CD14-positive monocyte (primary cell): ENCODE results near the gene TMEM203. TPM values are rescaled to one million over a fixed set of nuclear protein-coding genes. Genes with fewer than 3 reads are reported as not detected.

Experiments
- DNase-seq, 3 donors: peaks; one replicate each; pipeline ENCODE4 v3.0.0-alpha.2; 2011 to 2022
- H2AFZ ChIP-seq: 2 replicates; pipeline ENCODE4 v1.6.0; 2012; ENCODE audit warnings: mild to moderate bottlenecking, low read depth, low read length, inconsistent platforms; ENCODE audit not compliant: insufficient read depth, poor library complexity, severe bottlenecking
- H3K27ac ChIP-seq, 2 donors: 1 replicate in 1 of 2; 2 replicates in 1 of 2; pipeline ENCODE4 v1.5.1; 2012 to 2013; ENCODE audit warnings: low read length in 2 of 2, control low read depth in 1 of 2, inconsistent platforms in 1 of 2, low read depth in 1 of 2, mild to moderate bottlenecking in 1 of 2
- H3K27me3 ChIP-seq, 2 donors: one replicate each; pipeline versions ENCODE4 v1.6.0 to v1.6.1; 2011 to 2013; ENCODE audit warnings: low read length in 2 of 2; ENCODE audit not compliant: control insufficient read depth in 2 of 2, insufficient read depth in 2 of 2
- H3K36me3 ChIP-seq, 2 donors: replicated peaks in 1 of 2; 1 replicate in 1 of 2; 2 replicates in 1 of 2; pipeline versions ENCODE4 v1.5.1 to v1.6.1; 2012 to 2013; ENCODE audit warnings: low read length in 2 of 2, control low read depth in 1 of 2, inconsistent platforms in 1 of 2, mild to moderate bottlenecking in 1 of 2; ENCODE audit not compliant: insufficient read depth in 2 of 2, control insufficient read depth in 1 of 2
- H3K4me1 ChIP-seq, 2 donors: 1 replicate in 1 of 2; 2 replicates in 1 of 2; pipeline versions ENCODE4 v1.5.1 to v1.6.1; 2012 to 2013; ENCODE audit warnings: low read length in 2 of 2, control low read depth in 1 of 2, inconsistent platforms in 1 of 2, mild to moderate bottlenecking in 1 of 2, moderate library complexity in 1 of 2; ENCODE audit not compliant: insufficient read depth in 2 of 2, control insufficient read depth in 1 of 2
- H3K4me2 ChIP-seq: replicated peaks from 2 replicates; pipeline ENCODE3; 2012; ENCODE audit warnings: low read length, moderate library complexity, mild to moderate bottlenecking; ENCODE audit not compliant: poor library complexity, severe bottlenecking; ENCODE audit errors: extremely low read depth
- H3K4me3 ChIP-seq, 3 experiments: fragments of 200-600 bp in 1 of 3; sonication (generic) in 1 of 3; replicated peaks in 1 of 3; 1 replicate in 2 of 3; 2 replicates in 1 of 3; pipeline ENCODE4 v1.5.1; 2011 to 2013; ENCODE audit warnings: low read length in 3 of 3, mild to moderate bottlenecking in 3 of 3, control low read depth in 2 of 3, low read depth in 2 of 3, inconsistent platforms in 1 of 3, moderate library complexity in 1 of 3
- H3K79me2 ChIP-seq: 2 replicates; pipeline ENCODE4 v1.6.0; 2012; ENCODE audit warnings: mild to moderate bottlenecking, control low read depth, inconsistent platforms, low read length, moderate library complexity; ENCODE audit not compliant: insufficient read depth
- H3K9ac ChIP-seq: 2 replicates; pipeline ENCODE4 v1.6.0; 2017; ENCODE audit warnings: low read length, mild to moderate bottlenecking; ENCODE audit not compliant: insufficient read depth, poor library complexity, severe bottlenecking
- H3K9me3 ChIP-seq, 2 donors: replicated peaks in 1 of 2; 1 replicate in 1 of 2; 2 replicates in 1 of 2; pipeline versions ENCODE4 v1.5.1 to v1.6.1; 2012 to 2013; ENCODE audit warnings: low read length in 2 of 2, control low read depth in 1 of 2; ENCODE audit not compliant: control insufficient read depth in 1 of 2, insufficient read depth in 1 of 2
- H4K20me1 ChIP-seq: 2 replicates; pipeline ENCODE4 v1.6.0; 2012; ENCODE audit warnings: mild to moderate bottlenecking, low read length, control low read depth, moderate library complexity; ENCODE audit not compliant: insufficient read depth
- H3K27ac Mint-ChIP-seq, 7 donors: one replicate each; pipeline ENCODE4 v1.8.0; 2020; ENCODE audit warnings: mild to moderate bottlenecking in 7 of 7, mixed read lengths in 7 of 7, moderate library complexity in 6 of 7, inconsistent platforms in 2 of 7
- H3K27me3 Mint-ChIP-seq, 3 donors: one replicate each; pipeline ENCODE4 v1.8.0; 2021 to 2022; ENCODE audit warnings: low read depth in 3 of 3, mild to moderate bottlenecking in 3 of 3, mixed read lengths in 3 of 3, moderate library complexity in 3 of 3, inconsistent platforms in 1 of 3
- H3K36me3 Mint-ChIP-seq, 2 donors: one replicate each; pipeline ENCODE4 v1.8.0; 2020; ENCODE audit warnings: mixed read lengths in 2 of 2, inconsistent platforms in 1 of 2, mild to moderate bottlenecking in 1 of 2
- H3K4me1 Mint-ChIP-seq: one replicate; pipeline ENCODE4 v1.8.0; 2020; ENCODE audit warnings: mild to moderate bottlenecking, mixed read lengths
- H3K4me3 Mint-ChIP-seq, 2 donors: one replicate each; pipeline ENCODE4 v1.8.0; 2020; ENCODE audit warnings: mild to moderate bottlenecking in 2 of 2, mixed read lengths in 2 of 2, moderate library complexity in 1 of 2
- H3K9me3 Mint-ChIP-seq, 7 donors: one replicate each; pipeline ENCODE4 v1.8.0; 2020 to 2022; ENCODE audit warnings: mixed read lengths in 7 of 7, mild to moderate bottlenecking in 6 of 7, moderate library complexity in 6 of 7, inconsistent platforms in 2 of 7
- WGBS: methylation state at CpG from one replicate; pipeline ENCODE4 v1.1.5; 2013; ENCODE audit warnings: missing lambda C conversion rate; ENCODE audit not compliant: insufficient coverage; 5-methylcytosine and 5-hydroxymethylcytosine counted together
- intact Hi-C, 2 donors: fragments of 100-400 bp; cut with micrococcal nuclease; formaldehyde crosslinking; loops; one replicate each; pipeline versions ENCODE4 v1.15.0 to v1.15.1; 2023
- polyA plus RNA-seq, 3 donors: library from polyadenylated mRNA; depleted of rRNA in 1 of 3; unstranded in 2 of 3; stranded (reverse) in 1 of 3; fragments of 300-500 nt in 2 of 3; fragments of >200 nt in 1 of 3; fragmentation: Illumina TruSeq in 2 of 3; gene quantifications; 1 replicate in 2 of 3; 2 replicates in 1 of 3; pipeline ENCODE4 v1.2.3, GENCODE V29; 2012 to 2021
- TF ChIP-seq, protein P1 (sequence below): fragments of 200-600 bp; IDR thresholded peaks from one replicate; pipeline ENCODE4 v1.8.0; 2022; ENCODE audit warnings: antibody characterized with exemption, mild to moderate bottlenecking

TMEM203 gene
- polyA plus RNA-seq, 3 donors = 13.1 to 88.1 (median 76.1) TPM

DNA sequence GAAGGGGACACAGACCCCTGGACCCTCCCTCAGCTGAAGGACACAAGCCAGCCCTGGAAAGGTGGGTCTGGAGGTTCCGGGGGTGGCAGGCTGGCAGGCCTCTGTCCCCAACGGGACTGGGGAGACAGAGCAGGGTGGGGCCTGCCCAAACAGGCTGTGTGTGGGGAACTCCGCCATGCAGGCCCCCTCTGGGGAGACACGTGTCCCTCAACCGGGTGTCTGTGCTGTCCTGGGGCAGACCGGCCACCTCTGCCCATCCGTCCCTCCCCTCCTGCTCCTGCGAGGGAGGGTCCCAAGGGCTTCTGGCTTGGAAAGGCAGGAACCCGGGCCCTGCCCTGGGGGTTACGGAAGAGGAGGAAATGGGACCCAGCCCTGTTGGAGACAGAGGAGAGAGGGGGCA lies 26.7 kb upstream of the TMEM203 start:
- peaks cover 2 to 44% (median 10%) of the 10 kb centered on the region in 3 donors for H3K27me3 Mint-ChIP-seq
- 83% methylated on average over 9 of the region's 10 CpGs for WGBS
- intact Hi-C loops = no loop called here

DNA sequence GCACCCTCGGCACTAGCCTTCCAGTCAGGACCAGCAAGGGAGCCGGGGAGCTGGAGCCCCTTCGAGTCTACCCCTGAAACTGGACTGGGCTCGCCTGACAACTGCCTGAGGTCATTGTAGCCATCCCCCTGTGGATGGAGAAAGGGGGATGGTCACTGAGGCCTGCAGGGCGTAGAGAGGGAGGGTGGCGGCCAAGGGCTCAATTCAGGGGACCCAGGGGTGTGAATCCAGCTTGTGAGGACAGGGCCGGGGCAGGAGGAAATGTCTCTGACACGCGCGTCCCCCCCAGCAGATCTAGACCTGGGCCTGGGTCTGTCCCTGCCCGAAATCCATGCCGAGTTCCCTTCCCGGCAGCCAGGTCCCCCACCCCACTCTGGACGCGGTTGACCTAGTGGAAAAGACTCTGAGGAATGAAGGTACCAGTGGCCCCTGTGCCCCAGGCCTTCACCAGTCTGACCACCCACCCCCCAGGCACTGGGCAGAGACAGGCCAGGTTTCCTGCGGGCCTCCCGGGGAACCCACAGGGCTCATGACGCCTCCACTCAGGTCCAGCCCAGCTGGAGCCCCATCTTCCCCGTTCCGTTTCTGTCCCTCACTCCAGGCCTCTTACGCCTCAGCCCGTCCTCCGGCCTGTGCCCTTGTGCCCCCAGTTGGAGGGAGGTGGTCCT lies 26.1 kb upstream of the TMEM203 start:
- Histone ChIP-seq H3K4me1 (peaks cover 5 to 6% of the 10 kb centered on the region in 2 donors), H3K9ac (no peak overlapping the region), H3K4me2 (no peak overlapping the region), H2AFZ (no peak overlapping the region), H3K27ac (no peak overlapping the region), H3K27me3 (peaks cover 0 to 9% of the 10 kb centered on the region in 2 donors), H3K4me3 (no peak overlapping the region), H3K79me2 (no peaks in the 10 kb centered on the region), H3K36me3 (no peaks in the 10 kb centered on the region), H3K9me3 (no peaks in the 10 kb centered on the region), H4K20me1 (no peaks in the 10 kb centered on the region)
- Mint-ChIP-seq H3K4me3 (no peak overlapping the region), H3K27ac (no peak overlapping the region), H3K4me1 (peaks cover 4% of the 10 kb centered on the region), H3K9me3 (peaks cover 0 to 4% (median 0%) of the 10 kb centered on the region in 7 donors), H3K27me3 (peaks cover 2 to 47% (median 10%) of the 10 kb centered on the region in 3 donors), H3K36me3 (no peaks in the 10 kb centered on the region)
- DNase-seq = no peak
- 92% methylated on average over 16 of the region's 23 CpGs for WGBS
- TF ChIP-seq, protein P1, sequence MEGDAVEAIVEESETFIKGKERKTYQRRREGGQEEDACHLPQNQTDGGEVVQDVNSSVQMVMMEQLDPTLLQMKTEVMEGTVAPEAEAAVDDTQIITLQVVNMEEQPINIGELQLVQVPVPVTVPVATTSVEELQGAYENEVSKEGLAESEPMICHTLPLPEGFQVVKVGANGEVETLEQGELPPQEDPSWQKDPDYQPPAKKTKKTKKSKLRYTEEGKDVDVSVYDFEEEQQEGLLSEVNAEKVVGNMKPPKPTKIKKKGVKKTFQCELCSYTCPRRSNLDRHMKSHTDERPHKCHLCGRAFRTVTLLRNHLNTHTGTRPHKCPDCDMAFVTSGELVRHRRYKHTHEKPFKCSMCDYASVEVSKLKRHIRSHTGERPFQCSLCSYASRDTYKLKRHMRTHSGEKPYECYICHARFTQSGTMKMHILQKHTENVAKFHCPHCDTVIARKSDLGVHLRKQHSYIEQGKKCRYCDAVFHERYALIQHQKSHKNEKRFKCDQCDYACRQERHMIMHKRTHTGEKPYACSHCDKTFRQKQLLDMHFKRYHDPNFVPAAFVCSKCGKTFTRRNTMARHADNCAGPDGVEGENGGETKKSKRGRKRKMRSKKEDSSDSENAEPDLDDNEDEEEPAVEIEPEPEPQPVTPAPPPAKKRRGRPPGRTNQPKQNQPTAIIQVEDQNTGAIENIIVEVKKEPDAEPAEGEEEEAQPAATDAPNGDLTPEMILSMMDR = no peak
- intact Hi-C loops = no loop called here

More for the DNA sequence above, 26.7 kb upstream of the TMEM203 start:
- Histone ChIP-seq H2AFZ (no peak overlapping the region), H3K9me3 (no peaks in the 10 kb centered on the region), H3K9ac (no peak overlapping the region), H4K20me1 (no peaks in the 10 kb centered on the region), H3K79me2 (no peaks in the 10 kb centered on the region), H3K4me3 (no peak overlapping the region), H3K4me2 (no peak overlapping the region), H3K4me1 (peaks cover 11 to 12% of the 10 kb centered on the region in 2 donors), H3K36me3 (no peaks in the 10 kb centered on the region), H3K27me3 (peaks cover 0 to 4% of the 10 kb centered on the region in 2 donors), H3K27ac (no peak overlapping the region)
- Mint-ChIP-seq H3K4me1 (peaks cover 7% of the 10 kb centered on the region), H3K36me3 (no peaks in the 10 kb centered on the region), H3K9me3 (peaks cover 0 to 4% (median 0%) of the 10 kb centered on the region in 7 donors), H3K27ac (no peak overlapping the region), H3K4me3 (no peak overlapping the region)
- DNase-seq = no peak
- TF ChIP-seq, protein P1 = no peak
